Sigmoid colon (tissue), 7 donors: ENCODE data around the gene TMEM11. TPM values are rescaled to one million over a fixed set of nuclear protein-coding genes. Genes with fewer than 3 reads are reported as not detected.

Experiments
- DNase-seq: peaks from one replicate; pipeline ENCODE4 v3.0.0-alpha.2; 2019
- H3K27ac ChIP-seq, 4 donors: fragments of 200-600 bp; sonication (generic); one replicate each; pipeline ENCODE4 v1.5.1; 2016 to 2019; ENCODE audit warnings: mild to moderate bottlenecking in 1 of 4
- H3K27me3 ChIP-seq, 3 donors: fragments of 200-600 bp; sonication (generic); one replicate each; pipeline ENCODE4 v1.5.1; 2019; ENCODE audit warnings: mild to moderate bottlenecking in 1 of 3
- H3K36me3 ChIP-seq, 4 donors: fragments of 200-600 bp; sonication (generic); one replicate each; pipeline ENCODE4 v1.5.1; 2016 to 2019
- H3K4me1 ChIP-seq, 4 donors: fragments of 200-600 bp; sonication (generic); one replicate each; pipeline ENCODE4 v1.5.1; 2017 to 2019
- H3K4me3 ChIP-seq, 4 donors: fragments of 200-600 bp; sonication (generic); one replicate each; pipeline ENCODE4 v1.5.1; 2017 to 2019; ENCODE audit warnings: mild to moderate bottlenecking in 2 of 4, moderate library complexity in 1 of 4
- H3K9me3 ChIP-seq, 4 donors: fragments of 200-600 bp in 3 of 4; sonication (generic) in 3 of 4; one replicate each; pipeline versions ENCODE4 v1.5.1 to v1.6.1; 2013 to 2019
- EP300 ChIP-seq, 4 donors: sonication (generic); formaldehyde crosslinking; IDR thresholded peaks; one replicate each; pipeline ENCODE4 v1.6.1; 2017; ENCODE audit warnings: antibody characterized with exemption in 4 of 4
- POLR2A ChIP-seq, 2 donors: fragments of 450-650 bp; IDR thresholded peaks; one replicate each; pipeline ENCODE4 v1.6.1; 2016; ENCODE audit warnings: antibody characterized with exemption in 2 of 2, mild to moderate bottlenecking in 2 of 2, moderate library complexity in 2 of 2
- POLR2AphosphoS5 ChIP-seq, 4 donors: sonication (generic); formaldehyde crosslinking; IDR thresholded peaks; one replicate each; pipeline ENCODE4 v1.6.1; 2017; ENCODE audit warnings: antibody characterized with exemption in 4 of 4
- WGBS, 2 donors: extraction: QIAGEN DNeasy Blood & Tissue Kit; methylation state at CpG; one replicate each; pipeline ENCODE4 v1.1.7; 2013; 5-methylcytosine and 5-hydroxymethylcytosine counted together
- intact Hi-C: fragments of 100-400 bp; cut with DNase I; formaldehyde crosslinking; loops from one replicate; pipeline ENCODE4 v1.15.1; 2023
- polyA plus RNA-seq, 3 donors: library from polyadenylated mRNA; stranded (reverse); fragments of 200-250 nt; gene quantifications; one replicate each; pipeline ENCODE4 v1.2.3, GENCODE V29; 2013
- total RNA-seq, 4 donors: library from RNA; depleted of rRNA; stranded (reverse); fragments of >200 nt; gene quantifications; one replicate each; pipeline ENCODE4 v1.1.0, GENCODE V29; 2016
- TF ChIP-seq, protein P1 (sequence below), 4 experiments: fragments of 450-650 bp in 3 of 4; fragments of 200-600 bp in 1 of 4; IDR thresholded peaks; one replicate each; pipeline ENCODE4 v1.5.1; 2016 to 2019; ENCODE audit warnings: antibody characterized with exemption in 4 of 4, mild to moderate bottlenecking in 3 of 4, moderate library complexity in 2 of 4
- donor health status: healthy with polysubstance abuse.
- donor health status: Bipolar disorder and iron deficiency.
- donor health status: healthy.

TMEM11 gene
- total and polyA plus RNA-seq, 7 donors: 14.5 to 51.6 (median 27.8) TPM

DNA sequence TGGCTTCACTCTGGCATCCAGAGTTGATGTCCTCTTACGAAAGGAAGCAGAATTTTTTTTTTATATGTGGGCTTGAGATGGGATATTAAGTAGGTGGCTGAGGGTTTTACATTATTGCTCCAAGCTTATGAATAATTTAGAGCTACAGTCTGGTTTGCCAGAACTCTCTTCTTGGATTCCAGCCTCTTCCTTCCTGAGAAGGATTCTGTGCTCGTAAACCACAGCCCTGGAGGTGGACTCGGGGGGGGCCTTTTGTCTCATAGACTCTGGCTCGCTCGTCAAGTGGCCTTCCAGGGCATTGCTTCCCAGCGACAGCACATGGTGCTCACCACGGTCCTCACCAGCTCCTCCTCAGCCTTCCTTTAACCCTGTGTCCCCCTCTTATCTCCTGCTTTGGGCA lies 43.2 kb downstream of the TMEM11 start:
- WGBS, 2 donors: 80 to 89% methylated on average over 7 of the region's 7 CpGs
- Histone ChIP-seq H3K9me3 (no peaks in the 10 kb centered on the region), H3K27me3 (no peaks in the 10 kb centered on the region), H3K36me3 (peaks cover 0 to 13% (median 0%) of the 10 kb centered on the region in 4 donors), H3K27ac (peak overlapping the region in 3 of 4 donors; percentile 34 to 61 (median 60)), H3K4me1 (peaks cover 0 to 74% (median 59%) of the 10 kb centered on the region in 4 donors), H3K4me3 (no peak overlapping the region)
- TF ChIP-seq, protein P1, sequence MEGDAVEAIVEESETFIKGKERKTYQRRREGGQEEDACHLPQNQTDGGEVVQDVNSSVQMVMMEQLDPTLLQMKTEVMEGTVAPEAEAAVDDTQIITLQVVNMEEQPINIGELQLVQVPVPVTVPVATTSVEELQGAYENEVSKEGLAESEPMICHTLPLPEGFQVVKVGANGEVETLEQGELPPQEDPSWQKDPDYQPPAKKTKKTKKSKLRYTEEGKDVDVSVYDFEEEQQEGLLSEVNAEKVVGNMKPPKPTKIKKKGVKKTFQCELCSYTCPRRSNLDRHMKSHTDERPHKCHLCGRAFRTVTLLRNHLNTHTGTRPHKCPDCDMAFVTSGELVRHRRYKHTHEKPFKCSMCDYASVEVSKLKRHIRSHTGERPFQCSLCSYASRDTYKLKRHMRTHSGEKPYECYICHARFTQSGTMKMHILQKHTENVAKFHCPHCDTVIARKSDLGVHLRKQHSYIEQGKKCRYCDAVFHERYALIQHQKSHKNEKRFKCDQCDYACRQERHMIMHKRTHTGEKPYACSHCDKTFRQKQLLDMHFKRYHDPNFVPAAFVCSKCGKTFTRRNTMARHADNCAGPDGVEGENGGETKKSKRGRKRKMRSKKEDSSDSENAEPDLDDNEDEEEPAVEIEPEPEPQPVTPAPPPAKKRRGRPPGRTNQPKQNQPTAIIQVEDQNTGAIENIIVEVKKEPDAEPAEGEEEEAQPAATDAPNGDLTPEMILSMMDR (IDR thresholded peaks at IDR 0.05): no peak
- TF ChIP-seq POLR2AphosphoS5 (IDR thresholded peaks at IDR 0.05): peak in 3 of 4 donors; percentile 10 to 21 (median 15)
- peak; percentile 75 for DNase-seq
- intact Hi-C loops: no loop called here

DNA sequence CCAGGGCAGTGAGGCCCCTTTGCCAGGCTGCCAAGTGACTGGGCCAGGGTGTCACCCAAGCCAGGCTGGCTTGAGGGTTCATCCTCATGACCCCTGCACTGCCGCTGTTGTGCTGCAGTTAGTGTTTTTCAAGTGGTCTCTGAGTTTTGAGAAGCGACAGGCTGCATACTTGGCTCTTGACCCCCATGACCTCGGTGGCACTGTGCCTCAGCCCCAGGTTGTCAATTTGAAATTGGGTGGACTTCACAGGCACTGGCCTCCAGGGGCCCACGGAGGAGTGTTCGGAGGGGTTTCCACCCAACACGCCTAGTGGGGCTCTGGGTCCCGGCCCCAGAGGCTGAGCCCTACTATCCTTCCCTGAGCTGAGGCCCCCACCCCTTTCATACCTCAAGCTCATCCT lies 44.5 kb downstream of the TMEM11 start:
- no peaks in the 10 kb centered on the region for H3K27me3 ChIP-seq
- H3K4me3 ChIP-seq: no peak overlapping the region
- H3K4me1 ChIP-seq: peaks cover 0 to 79% (median 57%) of the 10 kb centered on the region in 4 donors
- peak overlapping the region in 2 of 4 donors; percentile 60 to 61 for H3K27ac ChIP-seq
- DNase-seq: no peak
- no peaks in the 10 kb centered on the region for H3K9me3 ChIP-seq
- H3K36me3 ChIP-seq: peaks cover 0 to 13% (median 0%) of the 10 kb centered on the region in 4 donors
- intact Hi-C loops: loop anchor here (5.0 kb wide), 2 partner anchors 37 to 92 kb away; no protein-coding TSS in a partner anchor
- WGBS, 2 donors: 93 to 95% methylated on average over 7 of the region's 7 CpGs
- TF ChIP-seq POLR2A (IDR thresholded peaks at IDR 0.05) (no peak), POLR2AphosphoS5 (IDR thresholded peaks at IDR 0.05) (no peak), EP300 (IDR thresholded peaks at IDR 0.05) (no peak)
- TF ChIP-seq, protein P1 (IDR thresholded peaks at IDR 0.05): no peak

DNA sequence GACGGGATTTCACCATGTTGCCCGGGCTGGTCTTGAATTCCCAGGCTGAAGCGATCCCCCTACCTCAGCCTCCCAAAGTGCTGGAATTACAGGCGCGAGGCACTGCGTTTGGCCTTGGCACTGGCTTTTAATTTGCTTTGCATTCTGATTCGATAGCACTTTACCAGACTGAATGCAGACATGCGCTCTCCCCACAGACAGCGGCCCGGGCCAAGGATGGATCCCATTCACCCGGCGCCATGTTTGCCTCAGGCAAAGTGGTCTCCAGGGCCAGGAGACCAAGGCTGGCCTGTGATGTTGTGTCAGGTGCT lies 45.5 kb downstream of the TMEM11 start:
- no peak overlapping the region for H3K4me3 ChIP-seq
- no peaks in the 10 kb centered on the region for H3K27me3 ChIP-seq
- WGBS, 2 donors: 95 to 98% methylated on average over 12 of the region's 12 CpGs
- intact Hi-C loops: loop anchor here (5.0 kb wide), 2 partner anchors 36 to 91 kb away; no protein-coding TSS in a partner anchor
- TF ChIP-seq, protein P1 (IDR thresholded peaks at IDR 0.05): no peak
- TF ChIP-seq POLR2AphosphoS5 (IDR thresholded peaks at IDR 0.05) (no peak), EP300 (IDR thresholded peaks at IDR 0.05) (no peak), POLR2A (IDR thresholded peaks at IDR 0.05) (no peak)
- no peaks in the 10 kb centered on the region for H3K9me3 ChIP-seq
- DNase-seq: no peak
- peak overlapping the region in 2 of 4 donors; percentile 82 for H3K27ac ChIP-seq
- H3K4me1 ChIP-seq: peaks cover 0 to 69% (median 49%) of the 10 kb centered on the region in 4 donors
- H3K36me3 ChIP-seq: peaks cover 0 to 6% (median 0%) of the 10 kb centered on the region in 4 donors

DNA sequence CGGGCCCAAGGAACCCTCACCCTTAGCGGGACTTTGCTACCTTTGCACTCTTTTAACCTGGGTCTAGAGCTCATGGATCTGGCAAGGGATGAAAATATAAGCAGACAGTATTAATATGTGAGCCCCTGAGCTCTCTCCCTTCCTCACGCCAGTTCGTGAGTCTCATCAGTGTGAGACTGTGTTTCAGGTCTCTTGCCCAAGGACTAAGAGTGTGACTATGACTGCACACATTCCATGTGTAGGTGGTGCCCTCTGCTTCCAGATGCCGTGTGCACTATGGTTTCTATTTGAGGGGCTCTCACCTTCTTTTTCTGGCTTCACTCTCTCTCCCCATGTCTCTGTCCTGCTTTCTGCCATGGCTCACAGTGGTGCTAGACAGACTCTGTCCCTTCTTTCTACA lies 46.7 kb downstream of the TMEM11 start:
- DNase-seq: no peak
- no peaks in the 10 kb centered on the region for H3K9me3 ChIP-seq
- peak overlapping the region in 1 of 4 donors; percentile 15 for H3K4me3 ChIP-seq
- 89 to 93% methylated on average over 5 of the region's 5 CpGs for WGBS, 2 donors
- intact Hi-C loops: loop anchor here (5.0 kb wide), 2 partner anchors 35 to 90 kb away; no protein-coding TSS in a partner anchor
- H3K27me3 ChIP-seq: no peaks in the 10 kb centered on the region
- peaks cover 0 to 72% (median 52%) of the 10 kb centered on the region in 4 donors for H3K4me1 ChIP-seq
- H3K27ac ChIP-seq: peak overlapping the region; percentile 48 to 82 (median 81)
- no peaks in the 10 kb centered on the region for H3K36me3 ChIP-seq
- TF ChIP-seq, protein P1 (IDR thresholded peaks at IDR 0.05): no peak
- peak in 1 of 4 donors; percentile 33 for TF ChIP-seq POLR2AphosphoS5 (IDR thresholded peaks at IDR 0.05)
